Mesothelial cell of epicardium (in vitro differentiated cells): Measurements from ENCODE around the gene IGDCC3. TPM values are rescaled to one million over a fixed set of nuclear protein-coding genes. Genes with fewer than 3 reads are reported as not detected.

Experiments used
- DNase-seq, 2 experiments: peaks; one replicate each; pipeline ENCODE4 v3.0.0; 2021; ENCODE audit warnings: low spot score in 2 of 2; ENCODE audit not compliant: unreplicated experiment in 2 of 2
- H3K27ac Mint-ChIP-seq: 2 replicates; pipeline ENCODE4 v1.8.0; 2021; ENCODE audit warnings: mixed read lengths
- H3K27me3 Mint-ChIP-seq: 2 replicates; pipeline ENCODE4 v1.8.0; 2021; ENCODE audit warnings: low read depth, mixed read lengths
- H3K36me3 Mint-ChIP-seq: 2 replicates; pipeline ENCODE4 v1.8.0; 2021; ENCODE audit warnings: mixed read lengths
- H3K4me1 Mint-ChIP-seq: 2 replicates; pipeline ENCODE4 v1.8.0; 2021; ENCODE audit warnings: mixed read lengths
- H3K4me3 Mint-ChIP-seq: 2 replicates; pipeline ENCODE4 v1.8.0; 2021; ENCODE audit warnings: mild to moderate bottlenecking, moderate library complexity, mixed read lengths
- H3K9me3 Mint-ChIP-seq: 2 replicates; pipeline ENCODE4 v1.8.0; 2021; ENCODE audit warnings: mixed read lengths
- CTCF ChIP-seq: fragments of 200-600 bp; sonication (generic); IDR thresholded peaks from one replicate; pipeline ENCODE4 v1.5.0; 2021; ENCODE audit warnings: antibody characterized with exemption; ENCODE audit not compliant: unreplicated experiment
- total RNA-seq: library from RNA; stranded (reverse); gene quantifications from 3 replicates; pipeline ENCODE4 v1.2.1, GENCODE V29; 2021

The IGDCC3 gene
- total RNA-seq, 1 donor from 2014 or later: 35.1 TPM

- no peak for TF ChIP-seq CTCF
- Mint-ChIP-seq H3K27ac (no peak overlapping the region), H3K4me3 (no peak overlapping the region), H3K36me3 (no peaks in the 10 kb centered on the region), H3K27me3 (no peaks in the 10 kb centered on the region), H3K9me3 (no peaks in the 10 kb centered on the region), H3K4me1 (peaks cover 12% of the 10 kb centered on the region)
- no peak for DNase-seq
Measured at GRCh38 chr15:65410036-65410435, 32.2 kb upstream of the IGDCC3 start.

- H3K27me3 Mint-ChIP-seq: no peaks in the 10 kb centered on the region
- no peak for DNase-seq
- H3K4me3 Mint-ChIP-seq: no peak overlapping the region
- H3K4me1 Mint-ChIP-seq: peaks cover 9% of the 10 kb centered on the region
- no peaks in the 10 kb centered on the region for H3K9me3 Mint-ChIP-seq
- no peaks in the 10 kb centered on the region for H3K36me3 Mint-ChIP-seq
- TF ChIP-seq CTCF: no peak
- no peak overlapping the region for H3K27ac Mint-ChIP-seq
Measured at GRCh38 chr15:65409036-65409631, 31.3 kb upstream of the IGDCC3 start.

- Mint-ChIP-seq H3K9me3 (no peaks in the 10 kb centered on the region), H3K27me3 (no peaks in the 10 kb centered on the region), H3K36me3 (no peaks in the 10 kb centered on the region), H3K4me1 (peaks cover 9% of the 10 kb centered on the region), H3K27ac (no peak overlapping the region), H3K4me3 (no peak overlapping the region)
- no peak for DNase-seq
- TF ChIP-seq CTCF: no peak
Measured at GRCh38 chr15:65408324-65409035, 30.7 kb upstream of the IGDCC3 start.

- no peak for DNase-seq
- Mint-ChIP-seq H3K4me1 (peaks cover 11% of the 10 kb centered on the region), H3K27me3 (no peaks in the 10 kb centered on the region), H3K4me3 (no peak overlapping the region), H3K9me3 (no peaks in the 10 kb centered on the region), H3K36me3 (no peaks in the 10 kb centered on the region), H3K27ac (peak overlapping the region; percentile 45)
- no peak for TF ChIP-seq CTCF
Measured at GRCh38 chr15:65406424-65407000, 28.7 kb upstream of the IGDCC3 start.

- no peak overlapping the region for H3K4me3 Mint-ChIP-seq
- no peak for DNase-seq
- no peaks in the 10 kb centered on the region for H3K36me3 Mint-ChIP-seq
- no peak for TF ChIP-seq CTCF
- H3K27ac Mint-ChIP-seq: peak overlapping the region; percentile 45
- H3K27me3 Mint-ChIP-seq: no peaks in the 10 kb centered on the region
- peaks cover 17% of the 10 kb centered on the region for H3K4me1 Mint-ChIP-seq
- no peaks in the 10 kb centered on the region for H3K9me3 Mint-ChIP-seq
Measured at GRCh38 chr15:65405791-65406423, 28.1 kb upstream of the IGDCC3 start.
